ENCODE results near the gene TMEM200A.

The TMEM200A gene

DNA sequence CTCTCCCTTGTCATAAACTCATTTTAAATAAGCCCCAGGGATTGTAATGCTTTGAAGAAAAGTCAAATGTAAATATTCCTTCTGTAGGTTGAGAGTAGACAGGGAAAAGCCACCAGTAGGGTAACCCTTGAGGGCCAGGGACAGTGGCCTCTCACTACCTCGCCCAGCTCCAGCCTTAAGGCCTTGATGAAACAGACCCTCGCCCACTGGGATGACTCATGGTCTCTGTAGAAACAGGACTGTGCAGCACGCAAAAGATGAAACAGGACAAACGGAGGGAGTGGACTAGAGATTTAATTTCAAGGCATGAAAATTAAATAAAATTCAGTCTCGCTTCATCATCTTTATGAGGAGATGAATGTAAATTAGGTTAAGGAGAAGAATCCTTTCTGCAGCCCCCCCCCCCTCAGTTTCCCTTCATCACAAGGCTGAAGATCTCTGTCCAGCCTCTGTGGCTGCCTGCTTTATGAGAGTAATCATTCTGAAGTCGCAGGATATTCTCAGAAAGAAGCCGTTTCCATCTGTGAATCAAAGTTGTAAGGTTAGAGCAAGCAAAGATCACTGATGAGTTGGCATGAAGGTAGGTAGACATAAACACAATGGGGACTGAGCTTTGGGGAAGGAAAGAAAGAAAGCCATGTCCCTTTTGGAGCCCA lies 60.4 kb downstream of the TMEM200A start:
- no peak for DNase-seq

DNA sequence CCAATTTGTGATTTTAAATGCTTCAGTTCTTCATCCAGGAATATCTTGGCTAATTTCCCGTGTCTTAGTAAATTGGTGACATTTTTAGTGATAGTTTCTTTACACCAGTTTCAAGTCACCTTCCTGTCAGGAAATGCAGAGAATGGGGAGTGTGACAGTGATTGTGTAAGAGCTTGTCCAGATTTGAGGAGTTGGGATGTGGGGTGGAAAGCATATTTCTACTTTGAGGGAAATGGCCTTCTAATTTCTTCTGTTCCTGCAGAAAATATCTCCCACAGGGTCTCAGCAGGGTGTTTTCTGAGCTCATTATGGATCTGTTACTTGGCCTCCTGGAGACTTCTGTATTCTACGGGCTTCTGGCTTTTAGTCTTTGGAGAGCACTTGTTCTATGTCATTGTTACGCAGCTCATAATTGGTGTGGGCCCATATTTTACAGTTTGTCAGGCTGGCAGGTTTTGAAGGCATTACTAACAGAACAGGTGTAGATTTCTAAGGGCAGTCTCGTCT lies 65.6 kb downstream of the TMEM200A start:
- no peak for DNase-seq

DNA sequence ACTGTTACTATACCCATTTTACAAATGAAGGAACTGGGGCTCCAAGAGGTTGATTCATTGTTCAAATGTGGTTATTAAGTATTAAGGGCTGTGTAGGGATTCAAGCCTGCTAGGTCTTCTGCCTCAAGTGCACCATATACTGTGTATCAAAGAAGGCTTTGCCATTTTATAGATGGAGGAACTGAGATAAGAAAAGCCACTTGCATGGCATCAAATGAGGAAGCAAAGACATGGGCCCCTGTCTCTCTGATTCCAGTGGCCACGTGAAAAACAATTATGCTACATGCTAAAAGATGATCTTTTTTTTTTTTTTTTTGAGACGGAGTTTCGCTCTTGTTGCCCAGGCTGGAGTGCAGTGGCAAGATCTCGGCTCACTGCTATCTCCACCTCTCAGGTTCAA lies 67.0 kb downstream of the TMEM200A start:
- no peak for DNase-seq

DNA sequence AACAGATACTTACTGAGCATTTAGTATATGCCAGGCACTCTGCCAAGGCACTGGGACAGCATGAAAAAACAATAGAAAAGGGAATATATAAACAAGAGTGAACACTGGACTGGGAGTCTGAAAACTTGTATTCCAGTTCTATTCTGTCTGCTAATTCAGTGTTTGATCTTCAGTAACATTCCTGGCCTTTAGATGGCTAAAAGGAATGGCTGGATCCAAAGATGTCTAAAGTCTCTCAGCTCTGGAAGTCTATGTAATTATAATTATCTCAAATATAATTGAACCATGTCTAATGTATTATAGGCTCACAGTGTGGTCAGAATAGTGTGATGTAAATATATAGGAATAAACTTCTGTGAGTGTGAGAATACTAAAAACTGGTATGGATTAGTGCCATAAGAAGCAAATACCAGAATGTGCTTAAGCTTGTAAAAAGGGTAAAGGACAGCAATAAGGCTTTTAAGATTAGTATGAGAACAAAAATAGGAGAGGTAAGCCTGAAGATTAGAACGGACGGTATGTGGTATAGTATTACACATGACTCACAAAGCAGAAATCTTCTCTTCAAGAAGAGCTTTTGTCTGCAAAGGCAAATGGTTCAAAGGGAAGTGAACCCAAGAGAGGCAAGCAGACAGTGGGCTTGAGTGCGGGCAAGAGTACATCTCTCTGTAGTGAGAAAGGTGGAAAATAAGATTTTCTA lies 68.5 kb downstream of the TMEM200A start:
- no peak for DNase-seq

DNA sequence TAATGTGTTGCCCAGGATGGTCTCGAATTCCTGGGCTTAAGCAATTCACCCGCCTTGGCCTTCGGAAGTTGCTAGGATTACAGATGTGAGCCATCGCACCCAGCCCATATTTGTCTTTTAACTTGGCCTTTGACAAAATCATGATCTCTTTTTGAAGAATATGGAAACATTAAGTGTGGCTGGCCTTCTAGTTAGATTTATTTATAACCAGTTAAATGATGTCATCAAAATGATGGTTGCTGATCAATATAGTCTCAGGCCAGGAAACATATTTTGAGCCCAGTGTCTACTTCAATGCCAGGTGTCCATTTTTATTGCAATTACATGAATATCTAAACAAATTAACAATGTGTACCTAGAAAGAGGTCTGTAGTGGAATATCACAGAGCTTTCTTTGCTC lies 69.4 kb downstream of the TMEM200A start:
- no peak for DNase-seq

DNA sequence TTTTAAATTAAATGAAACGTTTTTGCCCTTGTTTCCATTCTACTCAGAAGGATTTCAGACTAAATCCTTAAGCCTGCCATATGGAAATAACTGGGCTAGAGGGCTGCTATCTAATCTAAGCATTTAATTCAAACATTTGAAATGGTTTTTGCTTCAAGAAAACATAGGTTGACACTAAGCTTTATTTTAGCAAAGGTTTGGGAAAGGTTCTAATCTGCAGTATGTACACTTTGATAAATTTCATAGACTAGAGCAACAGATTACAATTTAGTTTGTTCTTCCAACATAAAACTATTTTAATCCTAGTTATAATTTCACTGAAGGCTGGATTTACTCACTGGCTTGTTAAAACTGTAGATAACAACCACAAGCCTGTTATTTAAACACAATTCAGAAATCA lies 72.1 kb downstream of the TMEM200A start:
- DNase-seq: no peak

DNA sequence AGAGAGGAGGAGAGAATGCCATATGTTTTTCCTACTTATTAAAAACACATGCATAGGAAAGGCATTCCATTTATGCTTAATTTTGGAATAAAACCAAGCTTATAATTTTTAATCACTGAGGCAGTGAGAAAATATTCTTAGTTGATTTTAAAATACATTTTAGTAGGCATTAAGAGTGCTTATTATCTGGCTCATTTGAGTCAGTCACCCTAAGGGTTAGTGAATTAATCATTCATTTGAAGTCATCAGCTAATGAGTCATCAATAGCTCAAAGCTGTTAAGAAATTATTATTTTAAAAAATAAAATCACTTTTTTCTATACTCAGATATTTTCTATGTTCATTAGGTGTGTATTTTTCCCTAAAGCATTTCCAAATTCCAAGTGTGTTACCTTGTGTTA lies 81.6 kb downstream of the TMEM200A start:
- no peak for DNase-seq

DNA sequence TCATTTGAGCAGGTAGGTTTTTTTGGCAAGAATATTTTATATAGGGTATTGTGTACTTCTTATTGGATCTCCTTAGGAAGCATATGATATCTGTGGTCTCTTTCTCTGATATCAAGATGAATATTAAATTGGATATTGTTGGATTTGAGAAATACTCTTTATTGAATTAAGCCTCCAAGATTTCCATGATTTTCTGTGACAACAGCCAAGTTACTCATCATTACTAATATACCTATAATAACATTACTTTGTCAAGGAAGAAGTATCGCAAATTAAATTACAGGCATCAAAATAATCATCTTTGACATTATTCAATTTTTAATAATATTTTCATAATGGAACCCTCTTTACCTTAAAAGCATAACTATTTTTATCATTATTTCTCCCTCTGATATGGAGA lies 86.5 kb downstream of the TMEM200A start:
- DNase-seq: no peak

DNA sequence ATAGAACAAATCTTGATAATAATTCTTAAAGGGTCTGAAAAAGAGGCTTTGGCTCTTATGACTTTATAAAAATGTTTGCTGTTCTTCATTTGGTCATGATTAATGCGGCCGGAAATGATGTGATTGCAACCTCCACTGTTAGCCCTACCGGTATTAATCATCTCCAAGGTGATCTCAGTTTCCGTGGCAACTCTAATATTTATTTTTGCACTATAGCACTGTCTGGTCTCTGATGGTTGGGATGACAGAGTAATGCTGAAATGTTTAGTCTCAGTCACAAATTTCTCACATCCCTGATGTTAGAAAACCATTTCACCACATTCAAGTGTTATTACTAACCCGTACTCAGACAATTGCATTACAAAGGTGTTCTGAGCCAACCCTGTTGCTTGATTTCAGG lies 87.4 kb downstream of the TMEM200A start:
- DNase-seq: no peak

DNA sequence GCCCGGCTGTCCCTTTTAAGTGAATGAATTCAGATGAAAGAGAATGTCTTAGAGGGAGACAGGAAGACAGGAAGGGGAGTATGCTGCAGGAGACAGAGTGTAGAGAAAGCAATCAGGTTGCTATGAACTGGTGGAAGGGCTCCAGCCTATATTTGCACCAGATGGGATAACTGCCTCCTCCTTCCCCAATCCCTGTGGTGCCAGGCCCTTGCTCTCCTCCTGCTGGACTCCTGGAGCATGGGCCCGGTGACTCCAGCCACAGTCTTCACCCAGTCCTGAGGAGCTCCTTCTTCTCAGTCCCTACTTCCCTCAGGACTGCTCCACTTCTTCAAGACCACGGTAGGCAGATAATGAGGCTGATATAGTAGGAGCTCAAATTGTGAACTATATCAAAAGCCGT lies 91.8 kb downstream of the TMEM200A start:
- DNase-seq: no peak

DNA sequence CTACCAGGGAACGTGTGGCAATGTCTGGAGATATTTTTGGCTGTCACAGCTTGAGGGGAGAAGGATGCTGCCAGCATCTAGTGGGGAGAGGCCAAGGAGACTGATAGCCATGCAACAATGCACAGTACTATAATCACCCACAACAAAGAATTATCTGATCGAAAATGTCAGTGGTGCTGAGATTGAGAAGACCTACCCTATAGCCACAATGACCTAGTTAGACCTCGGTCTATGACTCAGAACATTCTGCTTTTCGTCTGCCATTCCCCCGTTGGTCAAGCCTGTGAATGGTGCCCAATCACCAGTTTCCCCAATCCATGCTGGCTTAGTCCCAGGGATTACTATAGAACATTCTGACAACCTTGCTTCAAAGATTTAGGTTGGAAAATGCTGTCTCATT lies 93.5 kb downstream of the TMEM200A start:
- no peak for DNase-seq

DNA sequence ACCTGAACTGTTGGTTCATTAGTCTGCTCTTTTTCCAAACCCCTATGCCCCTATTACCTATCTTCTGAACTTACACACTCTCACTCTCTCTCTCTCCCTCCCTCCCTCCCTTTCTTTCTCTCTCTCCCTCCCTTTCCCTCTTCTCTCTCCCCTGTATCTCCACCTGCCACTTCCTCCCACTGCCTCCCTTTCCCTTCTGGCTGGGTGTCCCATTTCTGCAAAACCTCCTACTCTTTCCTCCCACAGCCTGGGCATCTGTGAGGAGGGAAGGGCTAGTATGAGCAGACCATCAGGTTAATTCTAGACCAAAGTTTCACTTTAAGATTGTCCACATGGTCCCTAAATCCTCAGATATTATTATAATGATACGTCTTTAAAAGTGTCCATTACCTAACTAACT lies 95.1 kb downstream of the TMEM200A start:
- DNase-seq: no peak

DNA sequence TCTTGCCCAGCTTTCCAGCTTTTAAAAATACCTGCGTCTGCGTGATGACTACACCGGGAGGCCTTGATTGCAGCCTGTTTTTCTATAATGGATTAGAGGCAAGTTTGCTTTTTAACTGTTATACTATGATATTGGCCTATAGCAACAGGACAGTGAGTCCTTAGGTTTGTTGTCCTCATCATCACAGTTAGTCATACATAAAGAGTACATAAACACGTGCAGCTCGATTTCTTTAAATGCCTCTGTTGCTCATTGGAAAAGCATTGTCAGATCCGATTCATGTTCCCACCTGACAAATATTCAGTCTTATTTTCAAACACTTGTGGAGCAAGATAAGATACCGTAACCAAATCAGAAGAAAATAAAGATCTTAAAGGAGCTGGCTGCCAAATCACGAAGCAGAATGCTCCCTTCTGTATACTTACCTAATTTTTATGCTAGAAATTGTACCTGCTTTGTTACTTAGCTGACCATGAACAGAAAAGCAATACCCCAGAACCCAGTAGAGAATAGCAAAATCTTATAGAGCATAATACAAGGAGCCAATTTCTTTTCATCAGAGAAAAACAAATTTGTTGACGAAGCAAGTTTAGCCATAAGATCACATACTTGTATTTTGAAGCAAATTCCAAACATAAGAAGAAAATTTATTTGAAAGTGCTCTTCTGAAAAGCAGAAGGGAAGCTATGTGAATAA lies 100.4 kb downstream of the TMEM200A start:
- no peak for DNase-seq

DNA sequence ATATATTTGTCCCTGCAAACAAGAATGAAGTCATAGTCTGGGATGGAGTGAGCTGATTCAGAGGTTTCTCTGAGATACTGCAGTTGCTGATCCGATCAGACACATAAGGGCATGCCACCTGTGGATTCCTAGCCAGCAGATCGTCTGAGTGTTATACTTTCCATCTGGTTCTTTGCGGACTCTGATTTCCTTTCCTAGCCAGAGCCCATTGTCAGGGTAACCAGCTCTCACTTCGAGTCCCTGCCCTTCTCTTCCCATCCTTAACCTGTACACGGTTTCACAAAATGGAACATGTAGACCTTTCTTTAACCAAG lies 100.9 kb downstream of the TMEM200A start:
- DNase-seq: no peak

DNA sequence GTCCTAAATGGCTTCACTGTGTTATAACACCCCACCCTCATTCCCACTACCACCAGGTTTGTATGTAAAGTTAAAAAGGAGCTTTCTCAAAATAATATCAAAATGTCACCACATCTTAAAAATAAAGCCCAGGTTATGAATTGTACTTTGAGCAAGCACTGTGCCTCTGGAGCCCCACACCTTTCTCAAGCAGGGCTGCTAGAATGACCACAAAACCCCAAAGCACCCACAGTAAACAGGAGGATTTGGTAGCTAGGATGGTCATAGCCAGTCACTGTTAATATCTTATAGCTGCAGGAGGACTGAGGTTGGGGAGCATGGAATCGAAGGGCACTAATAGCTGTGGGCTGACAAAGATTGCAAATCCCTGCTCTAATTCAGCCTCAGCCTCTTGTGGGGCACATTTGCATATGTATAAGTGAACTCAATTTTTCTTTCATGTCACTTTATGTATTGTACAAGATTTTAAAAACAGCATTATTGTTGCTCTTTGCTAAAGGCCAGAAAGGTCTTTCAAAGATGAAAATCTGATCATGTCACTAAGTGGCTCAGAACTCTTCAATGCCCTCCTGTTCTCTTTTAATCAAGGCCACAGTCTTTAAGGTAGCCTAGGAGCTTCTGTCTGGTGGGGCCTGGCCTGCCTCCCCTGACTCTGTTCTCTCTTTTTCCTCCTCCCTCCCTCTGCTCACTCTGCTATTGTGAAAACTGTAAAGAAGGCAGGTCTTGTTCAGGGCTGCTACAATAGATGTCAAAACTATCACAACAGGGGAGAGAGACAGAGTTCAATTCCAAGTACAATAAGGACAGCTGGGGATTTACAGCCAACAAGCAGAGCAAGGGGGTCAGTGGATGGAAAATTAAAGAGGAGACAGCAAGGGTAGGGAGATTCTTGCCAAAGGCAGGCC lies 101.6 kb downstream of the TMEM200A start:
- no peak for DNase-seq

DNA sequence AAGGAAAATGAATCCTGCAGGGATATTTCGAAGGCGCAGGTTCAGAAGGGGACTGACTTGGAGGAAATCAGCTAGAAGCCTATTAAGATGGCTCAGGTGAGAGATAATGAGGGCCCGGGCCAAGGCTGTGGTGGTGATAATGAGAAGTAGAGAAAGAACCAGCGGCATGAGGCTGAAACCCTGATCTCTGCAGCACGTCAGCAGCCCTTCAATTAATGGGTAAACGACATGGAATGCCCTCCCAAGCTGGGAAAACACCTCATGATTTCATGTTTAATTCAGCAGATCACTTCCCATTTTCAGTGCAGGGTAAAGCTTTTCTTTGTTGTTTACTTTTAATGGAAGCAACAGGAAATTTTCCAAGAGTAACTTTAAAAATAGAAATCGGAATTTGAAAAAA lies 104.9 kb downstream of the TMEM200A start:
- no peak for DNase-seq

DNA sequence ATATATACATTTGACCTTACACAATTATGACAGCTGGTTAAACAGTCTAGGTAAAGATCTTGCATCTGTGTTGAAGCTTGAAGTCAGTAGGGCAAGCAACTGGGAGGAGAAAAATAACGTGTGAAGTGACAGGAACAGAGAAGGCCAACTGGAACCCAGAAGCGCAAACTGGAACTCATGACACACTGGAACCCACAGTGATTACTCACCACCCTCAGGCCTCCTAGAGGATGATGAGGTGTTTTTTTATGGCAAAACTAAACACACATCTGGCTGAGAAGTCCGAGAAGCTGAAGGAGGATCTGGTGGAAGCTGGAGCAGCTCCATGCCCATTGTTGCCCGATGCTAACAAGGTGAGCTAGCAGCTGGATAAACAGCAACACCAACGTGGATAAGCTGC lies 108.1 kb downstream of the TMEM200A start:
- DNase-seq: no peak

DNA sequence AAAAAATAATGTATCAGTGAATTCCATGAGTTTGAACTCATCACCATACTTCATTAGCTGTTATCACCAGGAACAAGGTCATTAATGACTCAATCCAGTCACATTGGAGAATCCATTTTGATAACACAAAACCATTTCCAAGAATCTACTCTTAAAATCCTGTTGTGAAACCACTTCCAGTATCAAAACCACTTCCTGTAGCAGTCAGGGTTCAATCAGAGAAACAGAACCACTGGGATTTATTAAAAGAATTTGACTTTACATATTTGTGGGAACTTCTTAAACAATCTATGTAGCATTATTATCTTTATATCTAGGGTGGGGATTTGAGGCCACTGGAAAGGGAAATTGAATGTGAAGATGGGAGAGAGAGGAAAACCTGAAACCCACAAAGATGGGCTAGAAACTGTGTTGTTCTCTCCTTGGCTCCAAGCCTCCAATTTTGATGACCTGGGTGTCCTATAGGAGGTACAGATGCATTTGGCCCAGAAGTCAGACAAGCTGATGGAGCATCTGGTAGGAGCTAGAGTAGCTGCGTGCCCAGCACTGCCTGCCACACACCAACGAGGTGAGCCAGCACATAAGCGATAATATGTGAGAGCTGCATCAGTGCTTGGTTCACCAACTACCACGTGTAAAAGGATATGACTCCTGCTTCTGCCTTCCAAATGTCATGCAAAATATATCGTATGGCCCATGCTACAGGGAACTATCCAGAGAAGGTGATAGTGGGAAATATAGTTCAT lies 117.0 kb downstream of the TMEM200A start:
- no peak for DNase-seq

DNA sequence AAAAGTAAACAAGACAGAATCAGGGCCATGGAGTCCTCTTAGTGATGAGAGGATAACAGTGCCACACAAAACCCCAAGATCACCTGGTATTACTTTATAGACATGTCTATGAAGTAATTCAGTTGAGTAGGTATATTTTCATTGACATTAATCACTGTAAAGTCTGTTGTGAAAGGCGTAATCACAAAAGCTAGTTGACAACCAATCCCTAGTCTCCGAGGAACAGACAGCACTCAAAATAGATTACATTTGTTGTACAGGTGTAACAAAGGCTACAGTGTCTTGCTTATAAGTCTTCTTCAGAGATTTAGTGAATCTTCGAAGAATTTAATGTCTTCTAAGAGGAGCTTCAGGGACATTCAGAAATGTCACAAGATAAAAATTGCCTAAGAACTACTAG lies 120.1 kb downstream of the TMEM200A start:
- no peak for DNase-seq

DNA sequence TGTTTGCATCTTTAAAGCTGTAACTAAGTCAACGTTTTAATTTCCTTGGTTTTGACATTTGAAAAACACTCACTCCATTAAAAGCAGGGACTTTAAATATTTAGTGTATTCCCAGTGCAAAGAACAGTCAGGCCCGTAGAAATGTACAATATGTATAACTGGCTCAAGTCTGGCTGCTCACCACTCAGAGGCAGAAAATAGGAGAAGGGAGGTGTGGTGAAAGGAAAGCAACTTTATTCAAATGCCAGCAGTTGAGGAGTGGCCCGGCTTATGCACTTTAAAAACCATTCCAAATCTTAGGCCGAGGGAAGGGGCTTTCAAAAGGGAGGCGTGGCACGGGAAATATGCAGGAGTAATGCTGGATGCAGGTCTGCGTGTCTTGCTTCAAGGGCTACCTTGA lies 120.6 kb downstream of the TMEM200A start:
- DNase-seq: no peak

DNA sequence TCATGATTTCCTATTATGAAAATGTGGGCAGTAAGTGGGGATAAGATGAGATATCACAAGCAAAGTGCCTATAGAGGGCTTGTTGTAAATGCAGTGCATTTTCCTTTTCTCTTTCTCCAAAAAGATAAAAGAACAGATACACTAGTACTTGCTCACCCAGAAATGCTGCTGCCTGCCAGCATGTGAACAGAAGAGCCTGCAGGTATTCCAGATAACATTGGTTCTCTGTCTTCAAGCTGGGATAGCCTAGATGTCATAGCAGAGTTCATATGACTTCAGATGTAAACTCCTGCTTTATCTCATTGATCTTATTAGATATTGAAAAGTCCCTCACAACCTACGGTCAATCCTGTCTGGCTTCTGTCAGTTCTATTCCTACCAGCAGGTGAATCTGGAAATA lies 123.7 kb downstream of the TMEM200A start:
- no peak for DNase-seq

All from suppressor macrophage treated with lipopolysaccharide for 4 hours (primary cell).